Left ventricle myocardium inferior (tissue), 1 donor: ENCODE measurements around the gene FAM83F. TPM values are rescaled to one million over a fixed set of nuclear protein-coding genes. Genes with fewer than 3 reads are reported as not detected.
A peak's percentile ranks its signal among the peaks of the same experiment; 100 is the strongest.

Experiments
- DNase-seq: peaks from one replicate; pipeline ENCODE4 v3.0.0-alpha.2; 2020
- H3K27ac ChIP-seq: fragments of 200-600 bp; replicated peaks from 2 replicates; pipeline ENCODE4 v1.8.0; 2021
- H3K27me3 ChIP-seq: fragments of 200-600 bp; 2 replicates; pipeline ENCODE4 v1.8.0; 2021; ENCODE audit warnings: low read depth
- H3K36me3 ChIP-seq: fragments of 200-600 bp; 2 replicates; pipeline ENCODE4 v1.8.0; 2021
- H3K4me1 ChIP-seq: fragments of 200-600 bp; 2 replicates; pipeline ENCODE4 v1.8.0; 2021
- H3K4me3 ChIP-seq: fragments of 200-600 bp; 2 replicates; pipeline ENCODE4 v1.8.0; 2021; ENCODE audit warnings: mild to moderate bottlenecking, moderate library complexity
- H3K9me3 ChIP-seq: fragments of 200-600 bp; replicated peaks from 2 replicates; pipeline ENCODE4 v1.8.0; 2021
- intact Hi-C: fragments of 100-400 bp; cut with micrococcal nuclease; formaldehyde crosslinking; loops from one replicate; pipeline ENCODE4 v1.11.0; 2022
- total RNA-seq: library from RNA; stranded (reverse); fragmentation: NEBNext Ultra II Directional; extraction: Animal tissue kit (Norgen Biotek cat#: 25700); gene quantifications from one replicate; pipeline ENCODE4 v1.2.1, GENCODE V29; 2021
- TF ChIP-seq, protein P1 (sequence below): fragments of 200-600 bp; IDR thresholded peaks from 2 replicates; pipeline ENCODE4 v1.8.0; 2021; ENCODE audit warnings: antibody characterized with exemption, mild to moderate bottlenecking, borderline replicate concordance
- donor health status: DM: no; HTN: yes; CAD: no; lungs with severe emphysema.

FAM83F gene
- total RNA-seq, 1 donor from 2014 or later = 4.4 TPM

DNA sequence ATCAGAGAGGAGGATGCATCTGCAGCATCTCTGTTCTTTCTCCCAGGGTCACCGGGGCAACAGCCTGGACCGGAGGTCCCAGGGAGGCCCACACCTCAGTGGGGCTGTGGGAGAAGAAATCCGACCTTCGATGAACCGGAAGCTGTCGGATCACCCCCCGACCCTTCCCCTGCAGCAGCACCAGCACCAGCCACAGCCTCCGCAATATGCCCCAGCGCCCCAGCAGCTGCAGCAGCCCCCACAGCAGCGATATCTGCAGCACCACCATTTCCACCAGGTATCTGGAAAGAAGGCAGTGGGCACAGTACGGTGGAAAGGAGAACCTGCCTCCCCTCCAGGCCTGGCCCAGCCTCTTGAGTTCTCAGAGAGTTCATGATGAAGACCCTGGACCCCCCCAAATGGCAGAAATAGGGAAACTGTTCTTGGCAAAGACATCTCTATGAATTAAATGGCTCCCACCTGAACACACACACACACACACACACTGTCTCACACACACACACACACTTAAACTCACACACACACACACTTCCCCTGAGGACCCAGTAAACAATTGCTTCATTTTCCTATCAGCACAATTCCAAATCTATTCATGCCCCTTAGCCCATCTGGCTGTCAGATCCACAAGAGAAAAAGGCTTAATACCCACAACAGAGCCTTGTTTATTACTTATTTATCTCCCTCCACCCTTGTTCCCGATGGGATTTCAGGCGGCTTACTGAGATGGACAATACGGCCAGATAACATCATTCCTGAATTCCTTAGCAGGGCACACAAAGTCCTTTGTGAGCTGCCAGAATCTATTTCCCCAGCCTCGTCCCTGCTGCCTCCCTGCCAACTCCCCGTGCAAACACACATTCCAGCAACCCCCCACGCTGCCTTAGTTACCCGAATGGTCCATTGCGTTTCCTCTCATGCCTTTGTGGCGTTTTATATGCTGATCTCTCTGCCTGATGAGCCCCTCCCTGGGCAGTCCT lies 26.5 kb upstream of the FAM83F start:
- Histone ChIP-seq H3K9me3 (no peaks in the 10 kb centered on the region), H3K27me3 (peaks cover 13% of the 10 kb centered on the region), H3K36me3 (no peaks in the 10 kb centered on the region), H3K4me3 (no peak overlapping the region), H3K27ac (peak overlapping the region; percentile 57), H3K4me1 (peaks cover 22% of the 10 kb centered on the region)
- TF ChIP-seq, protein P1, sequence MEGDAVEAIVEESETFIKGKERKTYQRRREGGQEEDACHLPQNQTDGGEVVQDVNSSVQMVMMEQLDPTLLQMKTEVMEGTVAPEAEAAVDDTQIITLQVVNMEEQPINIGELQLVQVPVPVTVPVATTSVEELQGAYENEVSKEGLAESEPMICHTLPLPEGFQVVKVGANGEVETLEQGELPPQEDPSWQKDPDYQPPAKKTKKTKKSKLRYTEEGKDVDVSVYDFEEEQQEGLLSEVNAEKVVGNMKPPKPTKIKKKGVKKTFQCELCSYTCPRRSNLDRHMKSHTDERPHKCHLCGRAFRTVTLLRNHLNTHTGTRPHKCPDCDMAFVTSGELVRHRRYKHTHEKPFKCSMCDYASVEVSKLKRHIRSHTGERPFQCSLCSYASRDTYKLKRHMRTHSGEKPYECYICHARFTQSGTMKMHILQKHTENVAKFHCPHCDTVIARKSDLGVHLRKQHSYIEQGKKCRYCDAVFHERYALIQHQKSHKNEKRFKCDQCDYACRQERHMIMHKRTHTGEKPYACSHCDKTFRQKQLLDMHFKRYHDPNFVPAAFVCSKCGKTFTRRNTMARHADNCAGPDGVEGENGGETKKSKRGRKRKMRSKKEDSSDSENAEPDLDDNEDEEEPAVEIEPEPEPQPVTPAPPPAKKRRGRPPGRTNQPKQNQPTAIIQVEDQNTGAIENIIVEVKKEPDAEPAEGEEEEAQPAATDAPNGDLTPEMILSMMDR = no peak
- intact Hi-C loops = no loop called here
- DNase-seq = peak; percentile 37

DNA sequence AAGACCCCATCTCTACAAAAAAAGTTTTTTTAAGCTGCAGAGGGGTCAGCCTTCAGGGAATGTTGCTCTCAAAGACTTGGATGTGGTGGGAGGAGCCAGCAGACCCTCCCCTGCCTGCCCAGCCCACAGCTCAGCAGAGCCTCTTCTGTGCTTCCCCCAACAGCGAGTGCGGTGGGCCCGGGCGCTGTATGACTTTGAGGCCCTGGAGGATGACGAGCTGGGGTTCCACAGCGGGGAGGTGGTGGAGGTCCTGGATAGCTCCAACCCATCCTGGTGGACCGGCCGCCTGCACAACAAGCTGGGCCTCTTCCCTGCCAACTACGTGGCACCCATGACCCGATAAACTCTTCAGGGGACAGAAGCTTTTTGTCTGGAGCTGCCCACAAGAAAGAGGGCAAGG lies 24.0 kb upstream of the FAM83F start:
- TF ChIP-seq, protein P1 = no peak
- Histone ChIP-seq H3K4me3 (no peak overlapping the region), H3K27me3 (peaks cover 26% of the 10 kb centered on the region), H3K9me3 (no peaks in the 10 kb centered on the region), H3K36me3 (no peaks in the 10 kb centered on the region), H3K27ac (no peak overlapping the region), H3K4me1 (peaks cover 27% of the 10 kb centered on the region)
- DNase-seq = no peak
- intact Hi-C loops = no loop called here

DNA sequence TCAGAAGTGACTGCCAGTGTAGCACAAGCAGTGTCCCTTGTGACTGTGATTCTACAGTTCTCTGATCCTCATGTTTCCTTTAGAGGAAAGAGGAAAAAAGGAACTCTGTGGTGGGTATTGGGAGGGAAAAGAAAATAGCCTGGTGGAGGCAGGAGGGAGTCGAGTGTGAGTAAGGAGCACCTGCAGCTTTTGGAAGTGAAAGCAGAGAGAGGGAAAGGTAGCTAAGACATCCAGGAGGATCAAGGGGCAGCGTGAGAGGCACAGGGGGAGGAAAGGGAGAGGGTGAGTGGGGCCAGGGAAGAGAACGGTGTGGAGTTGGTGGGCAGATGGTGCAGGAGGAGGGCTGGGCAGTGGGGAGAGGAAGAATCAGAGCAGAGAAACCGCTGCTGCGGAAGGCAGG lies 22.1 kb upstream of the FAM83F start:
- Histone ChIP-seq H3K27ac (no peak overlapping the region), H3K9me3 (no peaks in the 10 kb centered on the region), H3K36me3 (no peaks in the 10 kb centered on the region), H3K4me1 (peaks cover 25% of the 10 kb centered on the region), H3K27me3 (peaks cover 41% of the 10 kb centered on the region), H3K4me3 (no peak overlapping the region)
- DNase-seq = no peak
- intact Hi-C loops = no loop called here
- TF ChIP-seq, protein P1 = no peak

DNA sequence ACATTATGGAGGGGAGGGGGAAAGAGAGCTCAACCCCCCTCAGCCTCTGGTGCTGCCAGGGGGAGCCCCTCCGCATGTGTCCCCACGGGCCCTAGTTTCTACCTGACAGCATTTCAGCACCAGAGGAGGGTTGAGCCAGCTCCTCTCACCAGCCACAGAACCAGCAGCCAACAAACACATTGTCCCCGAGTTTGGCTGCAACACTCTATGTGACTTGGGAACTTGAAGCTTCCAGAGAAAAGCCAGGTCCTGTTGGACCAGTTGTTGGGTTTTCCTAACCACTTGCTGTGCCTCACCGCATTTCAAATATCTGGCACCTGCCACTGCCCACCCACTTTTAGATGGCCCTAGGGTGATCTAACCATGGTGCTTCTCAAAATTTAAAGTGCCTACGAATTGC lies 21.1 kb upstream of the FAM83F start:
- TF ChIP-seq, protein P1 = no peak
- Histone ChIP-seq H3K4me1 (peaks cover 20% of the 10 kb centered on the region), H3K9me3 (no peaks in the 10 kb centered on the region), H3K4me3 (no peak overlapping the region), H3K36me3 (no peaks in the 10 kb centered on the region), H3K27me3 (peaks cover 50% of the 10 kb centered on the region), H3K27ac (no peak overlapping the region)
- intact Hi-C loops = no loop called here
- DNase-seq = no peak

DNA sequence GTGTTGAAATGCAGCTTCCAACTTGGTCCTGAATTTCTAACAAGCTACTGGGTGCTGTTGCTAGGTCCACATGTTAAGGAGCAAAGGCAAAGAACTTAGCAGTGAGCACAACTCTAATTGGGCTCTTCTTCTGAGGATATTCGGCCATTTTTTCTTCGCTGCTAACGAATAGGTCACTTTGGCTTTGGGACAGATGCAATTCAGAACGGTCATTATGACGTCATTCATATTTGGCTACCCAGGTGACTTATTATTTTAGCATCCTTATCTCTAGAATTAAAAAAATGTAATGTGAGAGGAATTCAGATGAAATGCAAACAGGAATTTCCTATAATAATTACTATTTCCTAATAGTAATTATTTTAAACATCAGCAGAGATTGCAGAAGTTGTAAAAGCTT lies 20.7 kb upstream of the FAM83F start:
- intact Hi-C loops = no loop called here
- H3K27me3 ChIP-seq = peaks cover 54% of the 10 kb centered on the region
- TF ChIP-seq, protein P1 = no peak
- no peak overlapping the region for H3K27ac ChIP-seq
- DNase-seq = no peak
- peaks cover 16% of the 10 kb centered on the region for H3K4me1 ChIP-seq
- H3K9me3 ChIP-seq = no peaks in the 10 kb centered on the region
- no peak overlapping the region for H3K4me3 ChIP-seq
- no peaks in the 10 kb centered on the region for H3K36me3 ChIP-seq
